NCI-H1048 (cell line): Measurements from ENCODE around the gene CAPN12.

Experiments used
- DNase-seq: peaks from one replicate; lab custom pipeline; 2025; lab: John Stamatoyannopoulos, UW

CAPN12 gene

DNA sequence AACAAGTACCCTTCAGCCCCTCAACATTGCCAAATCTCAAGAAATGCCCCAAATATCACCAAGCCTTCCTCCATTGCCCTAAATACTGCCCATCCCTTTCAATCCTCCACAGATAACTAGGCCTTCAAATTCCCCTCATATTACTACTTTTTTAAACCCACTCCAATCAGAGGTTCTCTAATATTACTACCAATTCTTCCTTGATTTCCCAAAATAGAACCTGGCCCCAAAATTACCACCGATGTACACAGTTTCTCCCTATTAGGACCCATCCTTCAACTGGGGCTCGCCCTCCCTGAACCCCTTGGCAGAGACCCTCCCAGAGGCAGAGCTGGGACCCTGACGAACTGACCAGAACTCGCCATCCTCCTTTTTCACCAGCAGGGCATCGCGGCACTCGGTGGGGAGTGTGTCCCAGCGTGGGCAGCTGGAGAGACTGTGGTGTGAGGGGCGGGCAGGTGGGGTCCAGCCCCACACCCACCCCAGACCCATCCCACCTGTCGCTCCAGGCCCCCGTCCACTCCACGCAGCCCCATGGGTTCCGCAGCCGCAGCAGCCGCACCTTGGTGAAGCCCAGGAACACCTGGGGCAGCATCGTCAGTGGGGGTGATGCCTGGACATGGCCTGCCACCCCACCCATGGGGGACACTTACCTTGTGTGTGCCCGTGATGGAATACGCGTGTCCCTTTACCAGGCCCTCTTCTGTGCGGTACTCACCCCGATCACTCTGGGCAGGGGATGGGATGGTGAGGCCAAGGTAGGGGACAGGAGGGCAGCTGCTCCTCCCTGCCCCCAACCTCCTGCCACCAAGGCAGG, 6.1 kb downstream of the CAPN12 start:
- DNase-seq, result no peak

DNA sequence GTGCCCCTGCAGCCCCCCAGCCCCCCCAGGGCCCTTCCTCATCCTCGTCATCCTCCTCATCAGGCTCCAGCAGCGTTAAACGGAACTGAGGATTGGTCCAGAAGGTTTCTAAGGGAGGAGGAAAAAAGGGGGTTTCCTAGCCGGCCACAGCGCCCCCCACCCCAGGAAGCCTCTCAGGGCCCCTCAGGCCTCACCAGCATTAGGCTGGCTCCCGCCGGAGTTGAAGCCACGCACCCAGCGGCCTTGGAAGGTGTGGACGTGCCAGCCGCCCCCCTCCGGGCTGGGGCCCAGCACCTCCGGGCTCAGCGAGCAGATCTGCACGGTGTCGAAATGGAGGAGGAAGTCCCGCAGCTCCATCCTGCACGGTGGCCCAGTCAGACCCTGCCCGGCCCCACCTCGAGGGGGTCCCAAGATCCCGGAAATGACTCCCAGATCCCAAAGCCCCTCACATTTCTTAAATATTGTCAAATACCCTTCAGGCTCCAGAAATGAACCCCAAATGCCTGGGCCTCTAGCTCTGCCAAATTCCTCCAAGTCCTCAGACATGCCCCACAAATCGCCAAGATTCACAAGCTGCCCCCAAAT, 6.9 kb downstream of the CAPN12 start:
- DNase-seq, result no peak

DNA sequence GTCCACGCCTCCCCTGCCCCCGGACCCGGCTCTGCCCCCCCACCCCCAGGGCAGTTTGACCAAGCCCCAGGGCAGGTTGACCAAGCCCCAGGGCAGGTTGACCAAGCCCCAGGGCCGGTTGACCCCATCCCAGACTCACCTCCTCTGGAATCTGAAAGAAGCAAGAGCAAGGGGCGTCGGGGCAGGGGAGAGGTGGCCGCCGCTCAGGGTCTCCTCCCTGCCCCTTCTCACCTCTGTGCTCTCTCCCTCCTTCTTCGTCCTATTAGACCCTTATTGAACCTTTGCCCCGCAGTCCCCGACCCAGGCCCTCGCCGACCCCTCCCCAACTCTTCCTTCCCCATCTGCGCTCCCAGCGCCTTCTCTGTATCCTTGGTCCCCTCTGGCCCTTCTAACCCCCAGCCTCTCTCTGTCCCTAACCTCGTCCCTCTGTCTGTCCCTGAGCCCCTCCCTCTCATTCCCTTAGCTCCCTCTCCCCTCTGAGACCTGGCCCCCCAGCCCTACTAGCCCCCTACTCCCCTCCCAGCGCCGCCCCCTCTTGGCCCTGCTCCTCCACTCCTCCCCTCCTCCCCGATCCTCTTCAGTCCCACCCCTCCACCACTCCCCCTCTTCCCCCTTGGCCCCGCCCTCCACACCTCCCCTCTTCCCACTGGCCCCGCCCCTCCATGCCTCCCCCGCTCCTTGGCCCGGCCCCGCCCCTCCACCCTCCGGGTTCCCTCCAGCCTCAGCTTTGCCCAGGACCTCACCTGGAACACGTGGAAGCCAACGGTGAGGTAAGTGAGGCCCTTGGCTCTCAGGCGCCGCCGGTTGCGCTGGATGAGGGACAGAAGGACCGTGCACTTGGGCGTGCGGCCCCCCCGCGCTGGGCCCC, 7.6 kb downstream of the CAPN12 start:
- DNase-seq, result no peak

DNA sequence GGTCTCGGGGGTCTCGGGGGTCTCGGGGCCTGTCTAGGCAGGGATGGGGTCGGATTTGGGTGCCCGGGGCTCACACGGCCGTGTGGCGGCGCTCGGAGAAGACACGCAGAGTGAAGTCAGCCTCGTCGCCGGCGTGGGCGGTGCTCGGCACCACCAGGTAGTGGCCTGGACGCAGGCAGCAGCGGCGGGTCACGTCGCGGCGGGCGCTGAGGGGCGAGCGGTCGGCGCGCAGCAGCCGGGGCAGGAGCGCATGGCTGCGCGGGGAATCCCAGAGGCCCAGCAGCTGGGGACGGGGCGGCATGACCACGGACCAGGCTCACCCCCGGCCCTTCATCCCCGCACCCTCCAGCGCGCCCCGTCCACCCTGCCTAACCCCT, 8.2 kb downstream of the CAPN12 start:
- DNase-seq, result no peak

DNA sequence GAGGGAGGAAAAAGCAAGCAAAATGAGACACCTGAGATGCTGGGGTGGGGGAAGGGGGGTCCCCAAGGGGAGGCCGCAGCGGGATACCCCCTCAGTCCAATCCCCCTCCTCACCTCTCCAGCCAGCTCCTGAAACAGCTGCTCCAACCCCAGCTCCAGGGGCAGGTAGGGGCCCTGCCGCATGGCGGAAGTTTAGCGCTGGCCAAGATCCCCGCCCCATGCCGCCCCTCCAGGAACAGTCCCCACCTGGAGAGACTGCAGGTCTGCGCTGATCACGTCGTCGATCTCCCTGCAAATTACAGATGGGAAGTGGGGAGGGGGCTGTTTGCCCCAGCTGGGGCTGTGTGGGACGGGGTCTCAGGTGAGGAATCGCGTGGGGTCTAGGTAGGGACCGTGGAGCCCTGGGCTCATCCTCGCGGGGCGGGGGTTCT, 9.0 kb downstream of the CAPN12 start:
- no peak for DNase-seq

DNA sequence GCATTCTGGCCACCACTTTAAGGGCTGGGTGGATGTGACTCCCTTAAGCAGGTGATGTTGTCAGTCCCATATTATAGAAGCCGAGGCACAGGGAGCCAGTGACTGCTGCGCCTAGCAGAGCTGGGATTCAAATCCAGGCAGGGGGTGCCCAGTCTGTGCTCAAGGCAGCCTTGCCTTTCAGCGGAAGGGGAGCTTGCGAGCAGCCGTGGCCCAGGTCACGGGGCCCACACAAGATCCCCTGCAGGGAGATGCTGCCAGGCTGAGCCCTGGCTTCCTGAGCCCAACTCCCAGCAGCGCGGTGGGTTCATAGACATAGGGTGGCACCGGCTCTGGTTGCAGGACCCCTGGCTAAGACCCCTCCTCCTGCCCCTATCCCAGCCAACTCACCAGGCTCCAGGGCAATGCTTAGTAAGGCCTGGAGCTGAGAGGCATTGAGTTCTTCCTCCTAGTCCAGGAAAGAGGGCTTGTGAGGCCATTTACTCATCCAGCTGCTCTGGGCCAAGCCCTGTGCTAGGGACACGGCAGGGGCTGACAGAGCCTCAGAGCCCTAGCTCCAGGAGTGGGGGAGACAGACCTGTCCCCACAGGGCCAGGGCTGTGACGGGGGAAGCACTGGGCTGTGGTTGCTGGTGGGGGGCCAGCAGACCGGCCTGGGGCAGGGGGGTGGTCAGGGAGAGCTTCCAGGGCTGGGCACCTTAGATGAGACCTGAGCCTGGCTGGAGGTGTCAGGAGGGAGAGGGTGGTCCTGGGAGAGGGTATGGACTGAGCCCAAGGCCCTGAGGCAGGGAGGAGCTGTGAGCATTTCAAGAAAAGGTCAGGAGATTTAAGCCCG, 9.6 kb downstream of the CAPN12 start:
- no peak for DNase-seq

DNA sequence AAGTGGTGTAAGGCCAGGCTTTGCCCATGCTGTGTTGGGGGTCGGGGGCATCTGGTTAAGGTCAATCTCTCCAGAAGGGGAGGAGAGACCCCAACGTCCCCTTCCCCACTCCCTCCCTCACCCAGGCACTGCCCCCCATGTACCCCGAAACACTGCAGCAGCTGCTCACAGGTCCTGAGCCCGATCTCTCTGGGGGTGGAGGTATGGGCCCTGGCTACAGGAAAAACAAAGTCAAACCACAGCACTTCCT, 10.2 kb downstream of the CAPN12 start:
- DNase-seq, result no peak

DNA sequence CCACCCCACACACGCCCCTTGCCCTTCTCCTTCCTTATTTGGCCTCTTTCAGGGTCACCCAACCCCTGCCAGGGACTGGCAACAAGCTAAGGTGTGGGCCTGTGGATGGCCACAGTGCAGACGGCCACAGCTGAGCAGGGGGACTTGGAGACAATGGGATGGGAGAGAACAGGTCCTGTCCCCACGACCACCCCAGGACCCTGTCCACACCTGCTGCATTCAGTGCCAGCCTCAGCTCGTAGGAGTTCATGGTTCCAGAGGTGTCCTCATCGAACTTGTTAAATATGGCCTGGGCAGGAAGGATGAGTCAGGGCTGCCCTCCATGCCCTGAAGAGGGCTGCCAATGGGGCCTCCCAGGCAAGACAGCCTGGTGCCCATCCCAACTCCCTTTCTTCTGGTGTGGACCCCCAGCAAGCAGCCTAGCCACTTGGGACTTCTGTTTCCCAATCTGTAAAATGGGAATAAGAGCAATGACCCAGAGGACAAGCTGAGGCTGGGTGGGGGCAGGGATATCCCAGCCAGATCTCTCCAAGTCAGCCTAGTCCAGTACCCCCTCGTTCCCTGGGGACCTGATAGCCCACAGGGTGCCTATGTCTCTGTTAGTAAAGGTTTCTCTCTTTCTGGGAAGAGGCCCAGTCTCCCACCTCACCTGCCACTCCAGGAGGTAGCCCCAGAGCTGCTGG, 10.6 kb downstream of the CAPN12 start:
- no peak for DNase-seq

DNA sequence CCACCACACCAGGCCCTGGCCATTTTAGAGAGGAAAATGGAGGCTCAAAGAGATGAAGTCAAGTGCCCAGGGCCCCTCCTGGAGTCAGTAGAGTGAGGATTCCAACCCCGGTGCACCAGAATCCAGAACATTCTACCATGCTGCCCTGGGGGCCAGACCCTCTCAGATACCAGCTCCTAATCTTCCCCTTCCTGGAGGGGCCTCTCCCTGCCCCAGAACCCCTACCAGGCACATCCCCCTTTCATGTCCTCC, 11.1 kb downstream of the CAPN12 start:
- no peak for DNase-seq

DNA sequence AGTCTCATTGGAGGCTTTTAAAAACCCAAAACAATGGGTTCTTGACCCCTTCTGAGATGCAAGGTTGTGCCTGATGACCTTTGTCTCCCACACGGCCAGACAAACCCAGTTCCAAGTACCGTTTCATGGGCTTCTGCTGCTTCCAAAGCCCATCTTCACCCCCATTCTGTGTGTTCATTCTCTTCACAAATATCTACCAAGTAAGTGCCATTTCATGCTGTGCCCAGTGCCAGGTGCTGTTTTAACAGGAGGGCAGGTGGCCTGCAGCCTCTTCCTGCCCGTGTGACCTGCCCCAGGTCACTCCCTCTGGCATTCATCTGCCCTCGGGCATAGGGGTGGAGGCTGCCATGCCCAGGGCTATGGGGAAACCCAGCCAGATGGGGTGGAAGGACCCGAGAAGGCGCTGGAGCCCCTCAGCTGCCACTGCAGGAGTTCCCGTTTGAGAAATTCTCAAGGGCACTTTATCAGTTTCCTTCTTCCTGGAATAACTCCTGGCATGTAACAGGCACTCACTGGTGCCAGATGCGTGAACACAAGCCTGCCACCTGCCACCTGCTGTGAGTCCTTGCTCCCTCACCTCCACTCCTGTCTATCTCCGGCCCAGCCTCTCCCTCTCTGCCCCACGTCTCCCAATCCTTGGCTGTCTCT, 12.5 kb downstream of the CAPN12 start:
- DNase-seq, result no peak

DNA sequence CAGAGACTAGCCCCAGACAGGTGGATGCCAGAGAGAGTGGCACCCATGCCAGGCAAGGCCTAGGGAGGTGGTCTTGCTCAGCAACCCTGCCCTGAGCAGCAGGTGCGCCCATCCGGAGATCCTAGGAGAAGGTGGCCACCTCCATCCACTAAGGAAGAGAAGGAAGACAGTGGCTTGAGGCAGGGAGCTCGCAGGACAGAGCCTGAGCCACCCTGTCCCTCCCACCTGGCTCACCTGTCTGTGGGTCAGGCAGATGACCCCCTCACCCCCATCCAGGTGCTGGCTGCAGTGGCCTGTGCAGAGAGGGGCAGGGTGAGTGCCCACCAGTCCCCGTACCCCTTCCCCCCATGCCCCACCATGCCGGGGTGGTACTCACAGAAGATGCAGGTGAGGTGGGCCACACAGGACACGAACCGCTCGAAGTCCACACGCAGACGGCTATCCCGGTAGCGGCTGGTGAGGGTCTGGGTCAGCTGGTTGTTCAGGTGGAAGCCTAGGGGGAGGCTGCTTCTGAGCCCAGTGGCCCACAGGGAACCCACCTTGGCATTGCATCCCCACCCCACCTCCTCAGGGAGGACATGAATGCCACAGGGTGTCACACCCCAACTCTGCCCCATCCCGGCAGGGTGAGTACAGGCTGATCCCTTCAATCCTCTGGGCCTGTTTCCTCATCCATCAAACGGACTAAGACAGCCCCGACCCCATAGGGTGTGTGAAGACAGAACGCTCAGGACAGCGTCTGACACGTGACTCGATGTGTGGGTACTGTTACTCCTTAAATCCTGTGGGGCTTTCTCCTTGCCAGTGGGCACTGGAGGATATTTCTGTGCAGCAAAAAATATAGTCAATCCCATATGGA, 13.3 kb downstream of the CAPN12 start:
- DNase-seq, result no peak

DNA sequence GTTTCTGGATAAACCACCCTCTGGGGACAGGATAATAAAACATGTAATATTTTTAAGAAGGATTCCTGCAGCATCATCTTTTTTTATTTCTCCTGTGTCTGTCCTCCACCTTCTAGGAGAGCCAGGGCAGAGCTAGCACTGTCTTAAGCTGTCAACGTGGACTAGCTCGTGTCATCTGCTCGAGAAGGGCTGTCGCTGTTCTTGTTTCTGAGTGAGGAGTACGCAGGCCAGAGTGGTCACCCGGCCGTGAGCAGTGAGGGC, 13.9 kb downstream of the CAPN12 start:
- no peak for DNase-seq

DNA sequence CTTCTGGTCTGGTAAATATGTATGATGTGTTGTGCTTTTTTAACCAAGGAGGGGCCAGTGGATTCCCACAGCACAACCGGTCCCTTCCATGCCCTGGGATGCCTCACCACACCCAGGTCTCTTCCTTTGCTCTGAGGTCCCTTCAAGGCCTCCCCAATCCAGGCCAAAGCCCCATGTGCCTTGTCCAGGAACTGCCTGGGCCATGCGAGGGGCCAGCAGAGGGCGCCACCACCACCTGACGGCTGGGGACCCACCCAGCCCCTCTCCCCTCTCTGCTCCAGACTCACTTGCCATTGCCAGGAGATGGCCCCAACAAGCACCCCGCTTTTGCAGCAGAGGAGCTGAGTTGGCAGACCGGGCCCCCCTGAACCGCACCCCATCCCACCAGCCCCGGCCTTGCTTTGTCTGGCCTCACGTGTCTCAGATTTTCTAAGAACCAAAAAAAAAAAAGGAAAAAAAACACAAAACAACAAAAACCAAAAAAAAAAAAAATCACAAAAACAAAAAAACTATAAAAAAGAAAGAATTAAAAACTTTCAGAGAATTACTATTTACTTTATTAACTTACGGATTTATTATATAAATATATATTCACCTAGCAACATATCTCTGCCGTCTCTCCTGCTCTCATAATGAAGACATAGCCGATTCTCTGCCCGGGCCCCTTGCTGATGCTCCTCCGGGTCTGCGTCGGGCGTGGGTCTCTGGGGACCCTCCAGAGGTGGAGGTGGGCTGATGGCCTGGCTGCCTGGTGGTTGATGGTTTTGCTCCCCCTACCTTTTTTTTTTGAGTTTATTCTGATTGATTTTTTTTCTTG, 14.4 kb downstream of the CAPN12 start:
- no peak for DNase-seq

DNA sequence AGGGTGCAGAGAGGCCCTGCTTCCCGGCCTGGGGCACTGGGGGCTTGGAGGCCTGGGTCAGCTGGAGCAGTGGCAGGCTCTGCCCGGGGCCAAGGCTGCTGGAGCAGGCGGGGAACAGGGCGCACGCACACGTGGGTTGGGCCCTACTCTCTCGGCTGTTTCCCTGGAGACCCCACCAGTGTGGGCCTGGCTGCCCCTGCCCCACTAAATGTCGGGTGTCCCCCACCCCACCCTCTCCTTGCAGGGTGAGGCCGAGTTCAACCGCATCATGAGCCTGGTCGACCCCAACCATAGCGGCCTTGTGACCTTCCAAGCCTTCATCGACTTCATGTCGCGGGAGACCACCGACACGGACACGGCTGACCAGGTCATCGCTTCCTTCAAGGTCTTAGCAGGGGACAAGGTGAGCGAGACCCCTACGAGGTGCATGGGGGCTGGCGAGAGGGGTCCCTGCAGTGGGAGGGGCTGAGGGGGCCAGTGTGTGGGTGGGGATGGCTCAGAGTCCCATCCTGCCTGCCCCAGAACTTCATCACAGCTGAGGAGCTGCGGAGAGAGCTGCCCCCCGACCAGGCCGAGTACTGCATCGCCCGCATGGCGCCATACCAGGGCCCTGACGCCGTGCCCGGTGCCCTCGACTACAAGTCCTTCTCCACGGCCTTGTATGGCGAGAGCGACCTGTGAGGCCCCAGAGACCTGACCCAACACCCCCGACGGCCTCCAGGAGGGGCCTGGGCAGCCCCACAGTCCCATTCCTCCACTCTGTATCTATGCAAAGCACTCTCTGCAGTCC, 15.3 kb downstream of the CAPN12 start:
- no peak for DNase-seq

DNA sequence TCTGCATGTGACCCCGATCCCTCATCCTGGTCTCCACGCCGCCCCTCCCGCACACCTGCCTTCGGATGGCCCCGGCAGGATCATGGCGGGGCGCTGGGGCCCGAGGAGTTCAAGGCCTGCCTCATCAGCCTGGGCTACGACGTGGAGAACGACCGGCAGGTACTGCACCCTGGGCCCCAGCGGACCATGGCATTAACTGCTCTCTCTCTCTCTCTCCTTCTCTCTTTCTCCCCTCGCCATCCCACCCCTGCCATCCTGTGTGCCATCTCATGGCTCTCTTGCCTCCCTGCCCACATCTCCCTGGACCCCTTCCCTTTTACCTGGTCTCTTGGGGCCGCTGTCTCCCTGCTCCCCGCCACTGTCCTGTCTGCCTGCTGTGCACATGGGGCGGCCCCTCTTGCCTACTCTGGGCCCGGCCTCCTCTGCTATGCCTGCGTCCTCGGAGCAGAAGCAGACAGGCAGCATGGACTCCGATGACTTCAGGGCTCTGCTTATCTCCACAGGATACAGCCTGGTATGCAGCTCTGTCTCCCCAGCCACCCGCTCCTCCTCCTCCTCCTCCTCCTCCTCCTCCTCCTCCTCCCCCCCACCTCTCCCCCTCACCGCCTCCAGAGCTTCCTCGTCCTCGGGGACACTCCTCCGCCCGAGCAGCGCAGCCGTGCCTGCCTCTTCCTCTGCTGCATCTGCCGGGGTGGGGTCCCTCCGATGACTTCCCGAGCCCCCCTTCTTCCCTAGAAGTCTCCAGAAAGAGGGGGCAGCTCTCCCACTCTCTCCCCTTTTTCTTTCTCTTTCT, 16.2 kb downstream of the CAPN12 start:
- no peak for DNase-seq

DNA sequence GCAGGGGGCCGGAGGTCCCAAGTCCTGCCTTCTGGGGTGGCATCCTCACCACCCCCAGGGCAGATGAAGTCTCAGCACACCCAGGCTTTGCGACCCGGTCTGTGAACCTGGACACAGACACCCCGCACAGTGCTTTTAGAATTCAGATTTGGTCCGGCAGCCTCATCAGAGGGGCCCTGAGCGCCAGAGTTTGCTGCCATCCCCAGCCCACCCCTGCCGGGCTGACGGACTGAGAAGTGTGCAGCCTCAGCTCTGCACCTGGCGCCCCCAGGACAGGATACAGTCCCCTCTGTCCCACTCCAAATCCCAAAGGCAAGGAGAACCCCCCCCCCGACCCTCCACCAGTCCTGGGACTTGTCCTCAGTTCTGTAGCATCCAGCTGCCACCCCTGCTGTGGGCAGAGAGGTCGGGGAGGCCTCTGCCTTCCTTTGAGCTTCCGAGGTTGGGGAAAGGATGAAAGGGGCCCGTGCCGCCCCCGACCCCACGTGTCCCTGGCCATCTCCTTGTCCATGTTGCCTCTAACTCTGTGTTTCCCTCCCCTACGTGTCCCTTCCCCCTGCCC, 16.9 kb downstream of the CAPN12 start:
- no peak for DNase-seq

DNA sequence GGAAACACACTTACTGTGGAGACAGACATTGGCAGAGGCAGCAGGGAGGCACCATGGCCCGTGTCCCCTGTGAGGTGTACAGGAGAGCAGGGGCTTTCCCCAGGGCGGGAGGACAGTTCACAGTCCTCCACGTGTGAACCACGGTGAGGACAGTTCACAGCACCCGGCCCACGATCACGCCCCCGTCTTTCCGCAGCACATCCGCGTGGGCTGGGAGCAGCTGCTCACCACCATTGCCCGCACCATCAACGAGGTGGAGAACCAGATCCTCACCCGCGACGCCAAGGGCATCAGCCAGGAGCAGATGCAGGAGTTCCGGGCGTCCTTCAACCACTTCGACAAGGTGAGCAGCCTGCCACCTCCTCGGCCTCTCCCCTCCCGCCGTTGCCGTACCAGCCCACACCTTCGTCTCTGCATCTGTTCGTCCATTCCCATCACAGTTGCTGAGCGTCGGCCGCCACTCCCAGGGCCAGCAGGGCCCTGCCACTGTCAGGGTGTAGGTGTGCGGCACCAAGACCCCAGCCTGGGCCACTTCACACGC, 17.4 kb downstream of the CAPN12 start:
- no peak for DNase-seq

DNA sequence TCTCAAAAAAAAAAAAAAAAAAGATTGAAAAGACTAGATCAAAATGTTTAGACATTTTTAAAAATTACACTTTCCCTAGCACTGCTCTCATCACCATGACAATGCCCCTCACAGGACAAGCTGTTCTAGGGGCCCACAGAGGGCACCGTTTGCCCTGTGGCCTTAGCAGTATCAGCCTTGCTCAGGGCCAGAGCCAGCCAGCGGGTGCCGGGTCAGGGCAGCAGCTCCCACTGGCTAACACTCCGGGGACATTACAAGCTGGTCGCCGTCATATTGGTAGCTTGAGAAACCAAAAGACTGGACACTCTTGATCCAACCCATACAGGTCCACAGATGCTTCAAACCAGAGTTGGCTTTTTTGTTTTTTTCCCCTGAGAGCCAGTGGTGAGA, 18.0 kb downstream of the CAPN12 start:
- no peak for DNase-seq
